NCI-H2029 treated with DMSO at 0.1 percent for 48 hours (cell line): ENCODE data around the gene TACC3.

ENCODE experiments used
- DNase-seq: peaks from one replicate; lab custom pipeline; 2025; lab: John Stamatoyannopoulos, UW

TACC3 gene

DNA sequence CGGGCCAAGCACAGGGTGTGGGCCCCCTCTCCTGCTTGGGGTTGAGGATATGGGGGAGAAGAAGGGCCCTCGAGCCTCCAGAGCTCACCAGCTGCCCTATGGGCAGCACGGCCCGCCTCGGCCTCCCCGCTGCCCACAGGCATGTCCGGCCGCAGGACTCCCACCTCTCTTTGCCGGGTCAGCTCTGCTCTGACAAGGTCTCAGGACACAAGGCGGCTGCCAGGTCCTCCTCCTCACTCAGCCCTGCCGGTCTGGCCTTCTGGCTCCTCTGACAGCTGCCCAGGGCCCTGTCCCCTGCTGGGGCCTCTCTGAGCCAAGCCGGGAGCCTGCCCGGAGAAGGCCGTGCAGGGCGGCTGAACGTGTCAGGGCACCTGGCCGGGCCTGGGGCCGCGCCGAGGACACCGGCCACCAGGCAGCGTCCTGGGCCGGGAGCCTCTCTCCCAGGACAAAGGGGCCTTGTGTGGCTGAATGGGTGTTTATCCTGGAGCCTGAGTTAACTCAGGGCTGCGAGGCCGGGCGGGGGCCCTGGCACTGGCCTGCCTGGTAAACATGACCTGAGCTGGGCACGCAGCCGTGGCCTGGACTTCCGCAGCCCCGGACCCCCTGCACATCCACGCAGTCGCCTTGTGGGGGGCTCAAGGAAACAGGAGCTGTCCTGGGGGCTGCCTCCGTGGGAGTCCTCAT is 25.7 kb downstream of the TACC3 start:
- no peak for DNase-seq

DNA sequence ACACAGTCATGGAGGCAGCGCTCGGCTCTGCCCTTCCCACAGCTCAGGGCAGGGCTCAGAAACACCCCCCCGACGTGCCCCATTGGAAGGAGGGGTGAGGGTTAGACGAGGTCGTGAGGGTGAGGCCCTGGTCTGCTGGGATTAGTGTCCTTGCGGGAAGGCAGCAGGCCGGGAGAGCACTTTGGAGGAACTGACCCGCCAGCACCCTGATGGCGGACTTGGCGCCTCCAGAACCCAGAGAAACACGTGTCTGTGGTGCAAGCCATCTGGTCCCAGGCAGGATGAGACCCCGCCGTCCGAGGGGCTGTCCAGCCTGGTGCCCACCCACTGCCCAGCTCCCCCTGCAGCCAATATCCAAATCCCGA is 26.3 kb downstream of the TACC3 start:
- no peak for DNase-seq

GRCh38 chr4:1748465-1748995 is 27.2 kb downstream of the TACC3 start:
- peak; percentile 6 for DNase-seq

DNA sequence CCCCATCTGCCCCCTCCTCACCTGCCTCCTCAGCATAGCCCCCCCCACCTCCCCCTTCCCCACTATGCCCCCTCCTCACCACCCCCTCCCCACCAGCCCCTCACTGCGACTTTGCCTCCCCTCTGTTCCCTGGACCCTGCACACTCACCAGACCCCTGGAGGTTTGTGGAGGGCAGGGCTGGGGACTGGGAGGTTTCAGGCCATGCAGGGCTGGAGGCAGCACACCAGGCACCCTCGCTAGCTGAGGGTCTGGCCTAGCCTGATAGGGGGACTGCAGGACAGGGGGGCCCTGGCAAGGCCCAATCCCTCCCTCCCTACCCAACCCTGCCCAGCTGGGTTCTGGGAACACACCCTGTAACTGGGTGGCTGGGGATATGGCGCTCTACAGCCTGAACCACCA is 28.0 kb downstream of the TACC3 start:
- DNase-seq = no peak

- DNase-seq = no peak
Measured at GRCh38 chr4:1749826-1750225, 28.5 kb downstream of the TACC3 start.

GRCh38 chr4:1750381-1751154 is 29.2 kb downstream of the TACC3 start:
- DNase-seq = no peak

DNA sequence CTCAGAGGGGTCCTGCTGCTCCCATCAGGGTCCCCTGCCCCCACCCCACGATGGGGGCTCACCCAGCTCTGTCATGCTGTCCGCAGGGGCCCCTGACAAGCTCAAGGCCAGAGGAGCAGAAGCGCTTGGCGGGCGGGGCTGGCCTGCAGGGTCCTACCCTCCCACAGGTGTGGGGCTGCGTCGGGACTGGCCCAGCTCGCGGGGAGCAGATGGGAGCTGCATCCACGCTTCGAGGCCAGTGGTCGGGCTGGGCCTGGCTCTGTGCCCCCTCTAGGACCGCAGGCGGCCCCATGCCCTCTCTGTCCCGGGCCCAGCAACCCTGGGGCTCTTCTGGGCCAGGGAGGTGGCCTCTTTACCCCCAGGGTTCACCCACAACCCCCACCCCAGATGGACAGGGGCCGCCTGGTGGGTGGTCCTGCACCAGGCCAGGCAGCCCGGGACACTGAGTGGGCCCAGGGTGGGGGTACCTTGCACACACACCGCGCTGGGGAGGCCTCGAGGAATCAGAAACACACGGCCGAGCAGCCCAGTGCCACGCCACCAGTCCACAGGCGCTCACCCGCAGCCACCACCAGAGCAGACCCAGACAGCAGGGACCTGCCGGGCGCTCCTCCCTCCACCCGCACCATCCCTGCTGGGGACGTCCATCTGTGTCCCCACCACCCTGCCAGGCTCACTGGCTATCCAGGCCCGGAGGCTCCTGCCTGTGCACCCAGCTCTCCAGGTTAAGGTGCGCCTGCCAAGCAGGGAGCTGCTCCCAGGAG is 30.0 kb downstream of the TACC3 start:
- DNase-seq = no peak

GRCh38 chr4:1751919-1752283 is 30.6 kb downstream of the TACC3 start:
- DNase-seq = no peak

- no peak for DNase-seq
Measured at GRCh38 chr4:1752284-1753041, 31.1 kb downstream of the TACC3 start.

GRCh38 chr4:1753294-1753696 is 32.0 kb downstream of the TACC3 start:
- no peak for DNase-seq

GRCh38 chr4:1753697-1754311 is 32.5 kb downstream of the TACC3 start:
- no peak for DNase-seq

GRCh38 chr4:1754336-1754735 is 33.0 kb downstream of the TACC3 start:
- no peak for DNase-seq

GRCh38 chr4:1755297-1755696 is 34.0 kb downstream of the TACC3 start:
- DNase-seq = no peak

- no peak for DNase-seq
Measured at GRCh38 chr4:1756079-1756478, 34.8 kb downstream of the TACC3 start.

GRCh38 chr4:1756893-1757779 is 35.8 kb downstream of the TACC3 start:
- DNase-seq = no peak

DNA sequence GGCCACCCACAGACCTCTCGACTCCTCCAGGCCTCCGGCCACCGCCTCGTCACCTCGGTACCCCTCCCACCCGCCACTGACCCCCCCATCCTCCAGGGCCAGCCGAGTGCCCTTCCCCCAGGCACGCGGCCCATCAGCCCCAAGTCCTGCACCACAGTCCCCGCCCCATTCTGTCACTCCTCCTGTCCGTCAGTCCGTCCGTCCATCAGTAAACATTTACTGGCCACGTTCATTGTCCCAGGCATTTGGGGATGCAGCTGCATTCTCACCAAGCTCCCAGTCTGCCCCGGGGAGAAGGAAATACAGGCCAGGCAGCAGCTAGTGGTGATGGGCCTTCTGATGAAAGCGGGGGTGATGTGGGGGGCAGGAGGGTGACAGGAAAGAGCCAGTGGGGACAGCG is 36.5 kb downstream of the TACC3 start:
- no peak for DNase-seq

GRCh38 chr4:1758306-1759121 is 37.2 kb downstream of the TACC3 start:
- no peak for DNase-seq

- DNase-seq = no peak
Measured at GRCh38 chr4:1759170-1759817, 38.0 kb downstream of the TACC3 start.

DNA sequence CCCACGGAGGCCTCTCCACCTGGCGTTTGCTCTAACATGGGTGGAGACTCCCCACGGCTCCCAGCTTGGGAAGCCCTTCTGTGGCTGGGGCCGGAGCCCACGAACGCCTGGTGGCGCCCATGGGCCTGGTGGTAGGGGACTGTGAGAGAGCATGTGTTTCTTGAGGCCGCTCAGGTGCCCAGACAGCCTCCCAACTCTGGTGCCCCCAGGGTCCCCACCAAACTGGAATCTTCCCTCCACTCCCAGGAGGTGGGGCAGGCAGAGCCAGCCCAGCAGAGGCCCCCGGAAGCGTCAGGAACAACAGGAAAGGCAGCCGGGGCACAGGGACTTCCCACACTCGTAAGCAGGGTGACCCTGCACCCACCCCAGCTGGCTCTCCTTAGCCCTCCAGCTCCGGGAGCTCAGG is 38.5 kb downstream of the TACC3 start:
- DNase-seq = no peak
